ENCODE measurements around the gene SHC2.

- TF ChIP-seq CTCF (IDR thresholded peaks at IDR 0.05): no peak
- TF ChIP-seq POLR2A (IDR thresholded peaks at IDR 0.05): no peak
- no peak for TF ChIP-seq POLR2AphosphoS5 (IDR thresholded peaks at IDR 0.05; ENCODE audit: insufficient read depth in 1 of 2, low read depth in 1 of 2)
These were observed 44.4 kb downstream of the SHC2 start for GRCh38 chr19:416416-416815.

Measured in vagina (tissue), 2 donors.